GM19099 (cell line): ENCODE measurements around the gene PMEPA1.

Experiments used
- POLR2A ChIP-seq: IDR thresholded peaks from 3 replicates; pipeline ENCODE4 v1.6.1; 2011; ENCODE audit warnings: low read depth; ENCODE audit not compliant: insufficient read length; ENCODE audit errors: extremely low read depth

Gene PMEPA1

GRCh38 chr20:57618091-57618763, 91.6 kb downstream of the PMEPA1 start:
- TF ChIP-seq POLR2A: no peak

- TF ChIP-seq POLR2A: no peak
Observed at GRCh38 chr20:57617079-57617795, 92.6 kb downstream of the PMEPA1 start.

- TF ChIP-seq POLR2A: no peak
Observed at GRCh38 chr20:57616143-57616951, 93.5 kb downstream of the PMEPA1 start.

- no peak for TF ChIP-seq POLR2A
Observed at GRCh38 chr20:57615445-57615811, 94.4 kb downstream of the PMEPA1 start.

- no peak for TF ChIP-seq POLR2A
Observed at GRCh38 chr20:57614490-57615444, 95.0 kb downstream of the PMEPA1 start.

GRCh38 chr20:57613481-57613921, 96.3 kb downstream of the PMEPA1 start:
- TF ChIP-seq POLR2A: no peak

- no peak for TF ChIP-seq POLR2A
Observed at GRCh38 chr20:57612916-57613315, 96.9 kb downstream of the PMEPA1 start.

- no peak for TF ChIP-seq POLR2A
Observed at GRCh38 chr20:57612436-57612835, 97.4 kb downstream of the PMEPA1 start.

- no peak for TF ChIP-seq POLR2A
Observed at GRCh38 chr20:57611586-57612311, 98.1 kb downstream of the PMEPA1 start.

- no peak for TF ChIP-seq POLR2A
Observed at GRCh38 chr20:57610261-57610952, 99.4 kb downstream of the PMEPA1 start.

- no peak for TF ChIP-seq POLR2A
Observed at GRCh38 chr20:57609842-57610167, 100.0 kb downstream of the PMEPA1 start.

GRCh38 chr20:57609086-57609841, 100.6 kb downstream of the PMEPA1 start:
- no peak for TF ChIP-seq POLR2A

GRCh38 chr20:57608516-57608915, 101.3 kb downstream of the PMEPA1 start:
- TF ChIP-seq POLR2A: no peak
